Panc1 (cell line): ENCODE data around the gene NOL7. TPM values are rescaled to one million over a fixed set of nuclear protein-coding genes. Genes with fewer than 3 reads are reported as not detected.
A peak's percentile ranks its signal among the peaks of the same experiment; 100 is the strongest.

Source experiments
- ATAC-seq: fragments of 200-7000 bp; cut with Tn5 transposase; 2 replicates; pipeline ENCODE4 v1.9.1; 2020; ENCODE audit warnings: mild to moderate bottlenecking, moderate library complexity
- BruUV-seq: library from RNA; stranded (reverse); fragments of 400-500 nt; replicated peaks from 2 replicates; lab custom pipeline; 2021; lab: Mats Ljungman, UMichigan
- CTCF ChIA-PET: fragments of 300-600 bp; sonication (Branson Sonifier 250); formaldehyde crosslinking; loops from one replicate; lab custom pipeline; 2022; ENCODE audit warnings: antibody characterized with exemption; lab: Charles Lee
- POLR2A ChIA-PET: fragments of 300-600 bp; sonication (Branson Sonifier 250); formaldehyde crosslinking; loops from one replicate; lab custom pipeline; 2022; ENCODE audit warnings: antibody characterized with exemption; lab: Charles Lee
- DNase-seq: peaks from one replicate; pipeline ENCODE4 v3.0.0-alpha.2; 2010; ENCODE audit warnings: low read depth, low spot score
- H3K27ac ChIP-seq: 2 replicates; pipeline ENCODE4 v1.5.1; 2011; ENCODE audit warnings: mild to moderate bottlenecking, low read length, inconsistent platforms
- H3K27me3 ChIP-seq: fragments of 200-500 bp; sonication (Bioruptor generic); 2 replicates; pipeline ENCODE4 v1.6.0; 2014; ENCODE audit warnings: low read length, inconsistent platforms; ENCODE audit not compliant: control insufficient read depth, insufficient read depth
- H3K36me3 ChIP-seq: fragments of 200-500 bp; sonication (Bioruptor generic); 2 replicates; pipeline ENCODE4 v1.5.1; 2014; ENCODE audit warnings: inconsistent platforms, mild to moderate bottlenecking, low read length, moderate library complexity; ENCODE audit not compliant: control insufficient read depth, insufficient read depth
- H3K4me1 ChIP-seq: 2 replicates; pipeline ENCODE4 v1.5.1; 2011; ENCODE audit warnings: inconsistent platforms, mild to moderate bottlenecking, low read length, moderate library complexity; ENCODE audit not compliant: control insufficient read depth, insufficient read depth
- H3K4me3 ChIP-seq, 2 experiments: 2 replicates each; pipeline ENCODE4 v1.5.1; 2011 to 2012; ENCODE audit warnings: low read depth in 2 of 2, low read length in 2 of 2, mild to moderate bottlenecking in 2 of 2, inconsistent platforms in 1 of 2, moderate library complexity in 1 of 2
- H3K9me3 ChIP-seq: fragments of 200-500 bp; sonication (Bioruptor generic); 2 replicates; pipeline ENCODE4 v1.5.1; 2014; ENCODE audit warnings: low read depth, mild to moderate bottlenecking, inconsistent platforms, low read length, moderate library complexity; ENCODE audit not compliant: control insufficient read depth, insufficient read depth
- POLR2AphosphoS5 ChIP-seq: IDR thresholded peaks from 2 replicates; pipeline ENCODE4 v1.6.1; 2012; ENCODE audit warnings: mild to moderate bottlenecking, low read depth, low read length, moderate library complexity
- SIN3A ChIP-seq: IDR thresholded peaks from 2 replicates; pipeline ENCODE4 v1.6.1; 2012; ENCODE audit warnings: low read depth, mild to moderate bottlenecking, low read length, moderate library complexity, borderline replicate concordance; ENCODE audit not compliant: insufficient read depth
- TCF7L2 ChIP-seq: IDR thresholded peaks from 2 replicates; pipeline ENCODE4 v1.6.1; 2011; ENCODE audit warnings: mild to moderate bottlenecking, low read depth, low read length, inconsistent platforms
- in situ Hi-C: cut with HindIII; loops from 2 replicates; pipeline ENCODE4 v1.10.0; 2016; ENCODE audit warnings: low sequenced_read_pairs, low pct_unique_long_range_greater_than_20kb
- intact Hi-C: fragments of 100-400 bp; cut with micrococcal nuclease; formaldehyde crosslinking; loops from one replicate; pipeline ENCODE4 v1.10.0; 2022; ENCODE audit not compliant: unreplicated experiment
- total RNA-seq: library from RNA; stranded (reverse); gene quantifications from one replicate; pipeline ENCODE4 v1.2.1, GENCODE V29; 2021; ENCODE audit not compliant: unreplicated experiment
- TF ChIP-seq, protein P1 (sequence below): fragments of 450-650 bp; IDR thresholded peaks from 2 replicates; pipeline ENCODE4 v1.5.1; 2017; ENCODE audit warnings: mild to moderate bottlenecking
- TF ChIP-seq, protein P2 (sequence below), 2 experiments: IDR thresholded peaks; 2 replicates each; pipeline ENCODE4 v1.6.1; 2011 to 2012; ENCODE audit warnings: low read depth in 2 of 2, control low read depth in 1 of 2, low read length in 1 of 2, mild to moderate bottlenecking in 1 of 2, moderate library complexity in 1 of 2; ENCODE audit not compliant: insufficient read depth in 1 of 2

Gene NOL7
- total RNA-seq, 1 experiment from 2014 or later: 74.4 TPM

DNA sequence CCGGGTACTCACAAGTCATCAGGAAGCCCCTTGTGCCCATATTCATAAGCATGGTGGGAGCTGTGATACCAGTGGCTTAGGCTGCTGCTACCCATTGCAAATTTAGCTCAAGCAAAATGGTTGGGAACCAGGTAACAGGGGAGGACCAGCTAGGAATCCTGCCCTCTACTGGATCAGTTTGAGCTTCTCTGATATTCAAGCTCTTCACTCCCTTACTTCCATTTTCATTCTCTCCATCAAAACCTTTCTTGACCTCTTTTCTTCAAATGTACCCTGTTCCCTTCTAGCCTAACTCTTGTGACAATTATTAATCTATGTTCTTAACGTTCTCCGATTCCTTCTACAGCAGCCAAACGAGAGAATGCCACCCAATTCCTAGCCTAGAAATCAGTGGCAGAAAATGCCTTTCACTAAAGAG is 9.7 kb downstream of the NOL7 start:
- peaks cover 29% of the 10 kb centered on the region for H3K36me3 ChIP-seq
- no peaks in the 10 kb centered on the region for H3K4me1 ChIP-seq
- H3K27me3 ChIP-seq: no peaks in the 10 kb centered on the region
- DNase-seq: peak; percentile 33
- peak; percentile 89 for ATAC-seq
- H3K27ac ChIP-seq: no peak overlapping the region
- intact Hi-C loops (no loop called here), in situ Hi-C loops (no loop called here)
- no TSS peak for BruUV-seq
- no peak overlapping the region for H3K4me3 ChIP-seq
- no peaks in the 10 kb centered on the region for H3K9me3 ChIP-seq
- ChIA-PET POLR2A (no interaction called here), CTCF (interaction anchor here (0.6 to 0.7 kb wide), 3 partner anchors 70 to 290 kb away, joined by 3 to 8 read pairs (median 4); no protein-coding TSS in a partner anchor)
- TF ChIP-seq POLR2AphosphoS5: no peak; the same call in 1 of the 2 replicates
- TF ChIP-seq TCF7L2: no peak
- TF ChIP-seq, protein P1, sequence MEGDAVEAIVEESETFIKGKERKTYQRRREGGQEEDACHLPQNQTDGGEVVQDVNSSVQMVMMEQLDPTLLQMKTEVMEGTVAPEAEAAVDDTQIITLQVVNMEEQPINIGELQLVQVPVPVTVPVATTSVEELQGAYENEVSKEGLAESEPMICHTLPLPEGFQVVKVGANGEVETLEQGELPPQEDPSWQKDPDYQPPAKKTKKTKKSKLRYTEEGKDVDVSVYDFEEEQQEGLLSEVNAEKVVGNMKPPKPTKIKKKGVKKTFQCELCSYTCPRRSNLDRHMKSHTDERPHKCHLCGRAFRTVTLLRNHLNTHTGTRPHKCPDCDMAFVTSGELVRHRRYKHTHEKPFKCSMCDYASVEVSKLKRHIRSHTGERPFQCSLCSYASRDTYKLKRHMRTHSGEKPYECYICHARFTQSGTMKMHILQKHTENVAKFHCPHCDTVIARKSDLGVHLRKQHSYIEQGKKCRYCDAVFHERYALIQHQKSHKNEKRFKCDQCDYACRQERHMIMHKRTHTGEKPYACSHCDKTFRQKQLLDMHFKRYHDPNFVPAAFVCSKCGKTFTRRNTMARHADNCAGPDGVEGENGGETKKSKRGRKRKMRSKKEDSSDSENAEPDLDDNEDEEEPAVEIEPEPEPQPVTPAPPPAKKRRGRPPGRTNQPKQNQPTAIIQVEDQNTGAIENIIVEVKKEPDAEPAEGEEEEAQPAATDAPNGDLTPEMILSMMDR: peak; percentile 79
- no peak for TF ChIP-seq SIN3A
- TF ChIP-seq, protein P2, sequence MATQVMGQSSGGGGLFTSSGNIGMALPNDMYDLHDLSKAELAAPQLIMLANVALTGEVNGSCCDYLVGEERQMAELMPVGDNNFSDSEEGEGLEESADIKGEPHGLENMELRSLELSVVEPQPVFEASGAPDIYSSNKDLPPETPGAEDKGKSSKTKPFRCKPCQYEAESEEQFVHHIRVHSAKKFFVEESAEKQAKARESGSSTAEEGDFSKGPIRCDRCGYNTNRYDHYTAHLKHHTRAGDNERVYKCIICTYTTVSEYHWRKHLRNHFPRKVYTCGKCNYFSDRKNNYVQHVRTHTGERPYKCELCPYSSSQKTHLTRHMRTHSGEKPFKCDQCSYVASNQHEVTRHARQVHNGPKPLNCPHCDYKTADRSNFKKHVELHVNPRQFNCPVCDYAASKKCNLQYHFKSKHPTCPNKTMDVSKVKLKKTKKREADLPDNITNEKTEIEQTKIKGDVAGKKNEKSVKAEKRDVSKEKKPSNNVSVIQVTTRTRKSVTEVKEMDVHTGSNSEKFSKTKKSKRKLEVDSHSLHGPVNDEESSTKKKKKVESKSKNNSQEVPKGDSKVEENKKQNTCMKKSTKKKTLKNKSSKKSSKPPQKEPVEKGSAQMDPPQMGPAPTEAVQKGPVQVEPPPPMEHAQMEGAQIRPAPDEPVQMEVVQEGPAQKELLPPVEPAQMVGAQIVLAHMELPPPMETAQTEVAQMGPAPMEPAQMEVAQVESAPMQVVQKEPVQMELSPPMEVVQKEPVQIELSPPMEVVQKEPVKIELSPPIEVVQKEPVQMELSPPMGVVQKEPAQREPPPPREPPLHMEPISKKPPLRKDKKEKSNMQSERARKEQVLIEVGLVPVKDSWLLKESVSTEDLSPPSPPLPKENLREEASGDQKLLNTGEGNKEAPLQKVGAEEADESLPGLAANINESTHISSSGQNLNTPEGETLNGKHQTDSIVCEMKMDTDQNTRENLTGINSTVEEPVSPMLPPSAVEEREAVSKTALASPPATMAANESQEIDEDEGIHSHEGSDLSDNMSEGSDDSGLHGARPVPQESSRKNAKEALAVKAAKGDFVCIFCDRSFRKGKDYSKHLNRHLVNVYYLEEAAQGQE (IDR thresholded peaks at IDR 0.05; ENCODE audit: insufficient read depth in 1 of 2, low read depth in 2 of 2, low read length in 1 of 2): no peak

DNA sequence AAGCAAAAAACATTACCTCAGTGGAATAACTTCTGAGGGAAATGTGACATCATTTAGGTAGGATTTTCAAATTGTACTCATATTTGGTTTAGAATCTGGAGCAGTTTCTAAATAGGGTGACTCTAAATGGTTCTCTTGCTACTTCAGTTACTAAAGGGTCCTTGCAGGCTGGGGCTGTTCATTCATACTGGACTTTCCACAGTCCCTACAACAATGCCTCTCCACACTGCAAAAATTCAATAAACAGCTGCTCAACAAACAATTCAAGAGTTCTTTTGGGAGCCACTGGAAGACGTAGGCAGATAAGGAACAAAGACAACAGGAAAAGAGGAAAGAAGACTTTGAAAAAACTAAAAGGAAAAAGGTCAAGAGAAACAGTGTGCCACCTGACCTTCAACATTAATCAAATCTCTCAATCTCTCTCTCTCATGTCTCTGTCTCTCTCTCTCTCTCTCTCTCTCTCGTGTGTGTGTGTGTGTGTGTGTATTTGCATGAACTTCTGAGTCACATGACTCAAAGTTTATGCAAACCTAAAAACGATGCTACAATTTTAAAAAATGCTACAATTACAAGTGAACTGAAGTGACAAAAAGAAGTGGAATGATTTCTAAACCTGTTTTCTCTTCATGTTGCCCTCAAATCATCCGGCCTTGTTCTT is 14.5 kb downstream of the NOL7 start:
- no TSS peak for BruUV-seq
- Histone ChIP-seq H3K9me3 (no peaks in the 10 kb centered on the region), H3K4me3 (no peak overlapping the region), H3K27ac (no peak overlapping the region), H3K36me3 (peaks cover 15% of the 10 kb centered on the region), H3K27me3 (no peaks in the 10 kb centered on the region), H3K4me1 (no peaks in the 10 kb centered on the region)
- in situ Hi-C loops: no loop called here
- no peak for TF ChIP-seq POLR2AphosphoS5
- TF ChIP-seq, protein P2 (IDR thresholded peaks at IDR 0.05; ENCODE audit: insufficient read depth in 1 of 2, low read depth in 2 of 2, low read length in 1 of 2): no peak
- TF ChIP-seq, protein P1: no peak
- no peak for TF ChIP-seq TCF7L2
- ATAC-seq: no peak
- intact Hi-C loops: no loop called here
- DNase-seq: no peak
- CTCF ChIA-PET: no interaction called here
- POLR2A ChIA-PET: no interaction called here
